Endodermal cell (in vitro differentiated cells): Measurements from ENCODE around the gene TBC1D13. TPM values are rescaled to one million over a fixed set of nuclear protein-coding genes. Genes with fewer than 3 reads are reported as not detected.

Experiments
- DNase-seq: peaks from one replicate; pipeline ENCODE4 v3.0.0-alpha.2; 2017
- H3K27ac ChIP-seq: 2 replicates; pipeline ENCODE4 v1.5.1; 2013; ENCODE audit warnings: mild to moderate bottlenecking, low read depth, low read length, moderate library complexity
- H3K27me3 ChIP-seq: 2 replicates; pipeline ENCODE4 v1.6.1; 2013; ENCODE audit warnings: mild to moderate bottlenecking, low read length, moderate library complexity; ENCODE audit not compliant: insufficient read depth, control insufficient read depth, poor library complexity, severe bottlenecking
- H3K36me3 ChIP-seq: 2 replicates; pipeline ENCODE4 v1.7.0; 2013; ENCODE audit warnings: mild to moderate bottlenecking, low read length, moderate library complexity; ENCODE audit not compliant: control insufficient read depth, insufficient read depth
- H3K4me1 ChIP-seq: one replicate; pipeline ENCODE4 v1.7.0; 2013; ENCODE audit warnings: low read length; ENCODE audit not compliant: control insufficient read depth, insufficient read depth
- H3K4me3 ChIP-seq: 2 replicates; pipeline ENCODE4 v1.5.1; 2013; ENCODE audit warnings: mild to moderate bottlenecking, low read length, moderate library complexity
- H3K9ac ChIP-seq: 2 replicates; pipeline ENCODE4 v1.6.1; 2013; ENCODE audit warnings: mild to moderate bottlenecking, low read length, moderate library complexity; ENCODE audit not compliant: poor library complexity, severe bottlenecking; ENCODE audit errors: extremely low read depth
- H3K9me3 ChIP-seq: 2 replicates; pipeline ENCODE4 v1.6.1; 2013; ENCODE audit warnings: mild to moderate bottlenecking, low read length, moderate library complexity; ENCODE audit not compliant: control insufficient read depth
- H3K27ac Mint-ChIP-seq: 2 replicates; pipeline ENCODE4 v1.8.0; 2020; ENCODE audit warnings: mixed read lengths
- H3K27me3 Mint-ChIP-seq: 2 replicates; pipeline ENCODE4 v1.8.0; 2021; ENCODE audit warnings: mild to moderate bottlenecking, mixed read lengths; ENCODE audit not compliant: insufficient read depth
- H3K36me3 Mint-ChIP-seq: 2 replicates; pipeline ENCODE4 v1.8.0; 2020; ENCODE audit warnings: low read depth, mixed read lengths
- H3K4me1 Mint-ChIP-seq: 2 replicates; pipeline ENCODE4 v1.8.0; 2020; ENCODE audit warnings: mixed read lengths
- H3K4me3 Mint-ChIP-seq: 2 replicates; pipeline ENCODE4 v1.8.0; 2020; ENCODE audit warnings: mild to moderate bottlenecking, moderate library complexity, mixed read lengths
- H3K9me3 Mint-ChIP-seq: 2 replicates; pipeline ENCODE4 v1.8.0; 2020; ENCODE audit warnings: mild to moderate bottlenecking, mixed read lengths
- WGBS, 2 experiments: methylation state at CpG; one replicate each; pipeline versions ENCODE4 v1.1.5 to v1.1.7; 2013; ENCODE audit warnings: missing lambda C conversion rate in 2 of 2, mixed read lengths in 1 of 2; ENCODE audit not compliant: insufficient coverage in 1 of 2, insufficient read length in 1 of 2; 5-methylcytosine and 5-hydroxymethylcytosine counted together
- long read RNA-seq, 4 experiments: library from polyadenylated mRNA in 2 of 4; library from RNA in 1 of 4; library from capped mRNA in 1 of 4; stranded (forward) in 3 of 4; unstranded in 1 of 4; transcript quantifications; one replicate each; pipeline ENCODE4 v2.0.0, GENCODE V29; 2020 to 2021; ENCODE audit warnings: inconsistent platforms in 1 of 4
- polyA plus RNA-seq, 2 experiments: library from polyadenylated mRNA; stranded (reverse); fragments of 50-300 nt; gene quantifications; one replicate each; pipeline ENCODE4 v1.2.3, GENCODE V29; 2013
- total RNA-seq, 2 donors: library from RNA; stranded (reverse); fragmentation: NEBNext Ultra II Directional in 1 of 2; extraction: Animal tissue kit (Norgen Biotek cat#: 25700) in 1 of 2; gene quantifications; 2 replicates in 1 of 2; 3 replicates in 1 of 2; pipeline ENCODE4 v1.2.1, GENCODE V29; 2021
- TF ChIP-seq, protein P1 (sequence below): fragments of 200-600 bp; sonication (generic); conservative IDR thresholded peaks from 2 replicates; pipeline ENCODE4 v1.5.0; 2021; ENCODE audit warnings: antibody characterized with exemption, mild to moderate bottlenecking

TBC1D13 gene, protein sequence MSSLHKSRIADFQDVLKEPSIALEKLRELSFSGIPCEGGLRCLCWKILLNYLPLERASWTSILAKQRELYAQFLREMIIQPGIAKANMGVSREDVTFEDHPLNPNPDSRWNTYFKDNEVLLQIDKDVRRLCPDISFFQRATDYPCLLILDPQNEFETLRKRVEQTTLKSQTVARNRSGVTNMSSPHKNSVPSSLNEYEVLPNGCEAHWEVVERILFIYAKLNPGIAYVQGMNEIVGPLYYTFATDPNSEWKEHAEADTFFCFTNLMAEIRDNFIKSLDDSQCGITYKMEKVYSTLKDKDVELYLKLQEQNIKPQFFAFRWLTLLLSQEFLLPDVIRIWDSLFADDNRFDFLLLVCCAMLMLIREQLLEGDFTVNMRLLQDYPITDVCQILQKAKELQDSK
- 10 to 100 TPM; 30.2 to 34.3 TPM for total RNA-seq
- polyA plus RNA-seq (2013, experiment 1 of 2), result 30.9 TPM
- polyA plus RNA-seq (2013, experiment 2 of 2), result 27.1 TPM
- long read RNA-seq, experiment 1, transcript TBC1D13-202 (12 exons, 3,906 nt), result major isoform, 7 of 27 reads
- long read RNA-seq, experiment 1, partial matches to known transcripts, result 17 of 27 reads
- long read RNA-seq, experiment 1, other reads (novel, unspliced or antisense), result 3 of 27 reads
- long read RNA-seq, experiment 2, transcript TBC1D13-202 (12 exons, 3,906 nt), result major isoform, 80 of 116 reads
- long read RNA-seq, experiment 2, partial matches to known transcripts, result 18 of 116 reads
- long read RNA-seq, experiment 2, other reads (novel, unspliced or antisense), result 18 of 116 reads
- long read RNA-seq, experiment 3, transcript TBC1D13-202 (12 exons, 3,906 nt), result major isoform, 89 of 123 reads
- long read RNA-seq, experiment 3, partial matches to known transcripts, result 28 of 123 reads
- long read RNA-seq, experiment 3, other reads (novel, unspliced or antisense), result 6 of 123 reads
- long read RNA-seq, experiment 4, partial matches to known transcripts, result 2 of 4 reads
- long read RNA-seq, experiment 4, other reads (novel, unspliced or antisense), result 1 of 4 reads

DNA sequence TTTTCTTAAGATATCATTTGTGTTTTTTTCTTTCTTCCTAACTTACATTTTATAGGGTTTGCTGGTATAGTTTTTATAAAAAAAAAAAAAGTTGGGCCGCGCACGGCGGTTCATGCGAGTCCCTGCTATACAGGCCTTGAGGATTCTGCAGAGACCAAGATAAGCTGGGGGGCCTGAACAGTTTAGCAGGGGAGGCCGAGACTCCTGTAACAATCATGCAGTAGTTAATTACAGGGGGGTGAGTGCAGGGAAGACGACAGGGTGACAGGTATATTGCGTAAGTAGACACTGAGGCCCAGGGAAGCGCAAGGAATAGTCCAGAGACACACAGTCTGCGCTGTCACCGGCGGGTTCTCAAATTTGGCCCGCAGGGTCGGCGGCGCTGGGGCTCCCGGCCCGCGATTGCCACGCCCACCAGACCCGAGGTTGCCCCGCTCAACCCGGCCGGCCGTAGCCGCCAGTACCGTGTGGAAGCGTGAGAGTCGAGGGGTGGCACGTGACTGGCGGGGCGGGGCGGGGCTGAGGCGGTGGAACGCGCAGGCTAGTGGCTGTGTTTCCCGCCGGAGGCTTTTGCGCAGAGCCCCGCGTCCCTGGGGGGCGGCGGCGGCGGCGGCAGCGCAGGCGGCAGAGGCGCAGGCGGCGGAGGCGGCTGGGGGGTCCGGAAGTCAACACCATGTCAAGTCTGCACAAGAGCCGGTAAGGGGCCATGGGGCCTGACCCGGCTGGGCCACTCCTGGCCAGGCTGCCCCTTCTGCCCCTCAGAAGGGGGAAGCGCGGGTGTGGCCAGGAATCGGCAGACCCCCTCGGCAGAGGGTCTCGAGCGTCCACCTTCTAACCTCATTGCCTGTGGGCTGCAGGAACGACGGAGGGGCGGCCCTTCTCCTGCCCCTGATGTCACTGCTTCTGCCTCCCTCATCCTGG is at the start of gene TBC1D13:
TSS of gene TBC1D13 (plus strand) at position 573 of the 921 bp plus-strand sequence. CDS start at position 674, 101 bp downstream.
- TF ChIP-seq, protein P1, sequence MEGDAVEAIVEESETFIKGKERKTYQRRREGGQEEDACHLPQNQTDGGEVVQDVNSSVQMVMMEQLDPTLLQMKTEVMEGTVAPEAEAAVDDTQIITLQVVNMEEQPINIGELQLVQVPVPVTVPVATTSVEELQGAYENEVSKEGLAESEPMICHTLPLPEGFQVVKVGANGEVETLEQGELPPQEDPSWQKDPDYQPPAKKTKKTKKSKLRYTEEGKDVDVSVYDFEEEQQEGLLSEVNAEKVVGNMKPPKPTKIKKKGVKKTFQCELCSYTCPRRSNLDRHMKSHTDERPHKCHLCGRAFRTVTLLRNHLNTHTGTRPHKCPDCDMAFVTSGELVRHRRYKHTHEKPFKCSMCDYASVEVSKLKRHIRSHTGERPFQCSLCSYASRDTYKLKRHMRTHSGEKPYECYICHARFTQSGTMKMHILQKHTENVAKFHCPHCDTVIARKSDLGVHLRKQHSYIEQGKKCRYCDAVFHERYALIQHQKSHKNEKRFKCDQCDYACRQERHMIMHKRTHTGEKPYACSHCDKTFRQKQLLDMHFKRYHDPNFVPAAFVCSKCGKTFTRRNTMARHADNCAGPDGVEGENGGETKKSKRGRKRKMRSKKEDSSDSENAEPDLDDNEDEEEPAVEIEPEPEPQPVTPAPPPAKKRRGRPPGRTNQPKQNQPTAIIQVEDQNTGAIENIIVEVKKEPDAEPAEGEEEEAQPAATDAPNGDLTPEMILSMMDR, result no peak
- 11 to 21% methylated on average over 33 to 64 of the region's 64 CpGs for WGBS, 2 experiments
- Mint-ChIP-seq H3K9me3 (peaks cover 4% of the 10 kb centered on the region), H3K4me3 (peak within 1 kb of the TSS; percentile 85), H3K36me3 (peaks cover 16% of the 10 kb centered on the region), H3K27me3 (peaks cover 2% of the 10 kb centered on the region), H3K27ac (peak within 1 kb of the TSS; percentile 83), H3K4me1 (peaks cover 12% of the 10 kb centered on the region)
- Histone ChIP-seq H3K9me3 (no peaks in the 10 kb centered on the region), H3K36me3 (peaks cover 27% of the 10 kb centered on the region), H3K4me1 (peaks cover 7% of the 10 kb centered on the region), H3K4me3 (peak within 1 kb of the TSS; percentile 95), H3K27me3 (no peaks in the 10 kb centered on the region), H3K27ac (peak within 1 kb of the TSS; percentile 63), H3K9ac (peak within 1 kb of the TSS; percentile 73)
- DNase-seq, result peak; percentile 97

GRCh38 chr9:128742401-128742800 is 44.7 kb upstream of the TBC1D13 start:
- H3K9me3 Mint-ChIP-seq, result no peaks in the 10 kb centered on the region

More at GRCh38 chr9:128742401-128742800, 44.7 kb upstream of the TBC1D13 start:
- no peak for DNase-seq
- Histone ChIP-seq H3K27me3 (no peaks in the 10 kb centered on the region), H3K36me3 (peaks cover 23% of the 10 kb centered on the region), H3K4me3 (no peak overlapping the region), H3K9me3 (no peaks in the 10 kb centered on the region), H3K27ac (no peak overlapping the region), H3K9ac (no peak overlapping the region), H3K4me1 (no peaks in the 10 kb centered on the region)
- 92 to 93% methylated on average over 15 to 20 of the region's 20 CpGs for WGBS, 2 experiments
- Mint-ChIP-seq H3K4me3 (no peak overlapping the region), H3K4me1 (no peaks in the 10 kb centered on the region), H3K36me3 (peaks cover 24% of the 10 kb centered on the region), H3K27me3 (no peaks in the 10 kb centered on the region), H3K27ac (no peak overlapping the region)
- TF ChIP-seq, protein P1, result peak; percentile 24
